Measurements from ENCODE around the gene CEP76.
"Not testable (repeated sequence)": the region's sequence is repeated elsewhere in the genome, so short reads cannot be mapped to it uniquely, and the experiment has no call there.

Gene CEP76

GRCh38 chr18:12639990-12640880 is 62.3 kb downstream of the CEP76 start:
- DNase-seq = no peak

- DNase-seq = no peak
Measured at GRCh38 chr18:12638644-12639124, 63.8 kb downstream of the CEP76 start.

GRCh38 chr18:12637901-12638643 is 64.5 kb downstream of the CEP76 start:
- no peak for DNase-seq

- no peak for DNase-seq
Measured at GRCh38 chr18:12637393-12637792, 65.1 kb downstream of the CEP76 start.

- DNase-seq = no peak
Measured at GRCh38 chr18:12631831-12632477, 70.6 kb downstream of the CEP76 start.

GRCh38 chr18:12630136-12630535 is 72.4 kb downstream of the CEP76 start:
- DNase-seq = no peak

GRCh38 chr18:12628706-12629702 is 73.5 kb downstream of the CEP76 start:
- no peak for DNase-seq

- DNase-seq = not testable (repeated sequence)
Measured at GRCh38 chr18:12627199-12627598, 75.3 kb downstream of the CEP76 start.

GRCh38 chr18:12625241-12625640 is 77.3 kb downstream of the CEP76 start:
- DNase-seq = no peak
